ENCODE data around the gene DOCK2. TPM values are rescaled to one million over a fixed set of nuclear protein-coding genes. Genes with fewer than 3 reads are reported as not detected.

DOCK2 gene
- total RNA-seq, 4 donors from 2014 or later, result 3.1 to 3.9 (median 3.3) TPM

- no peak for TF ChIP-seq CTCF (IDR thresholded peaks at IDR 0.05)
- no peak for TF ChIP-seq POLR2A (IDR thresholded peaks at IDR 0.05)
- no peak overlapping the region for H3K4me3 ChIP-seq (ENCODE audit: low read depth, poor library complexity, severe bottlenecking)
- intact Hi-C loops (cut with DNase I; ENCODE audit: low total_unique reads), result no loop called here
- DNase-seq (ENCODE audit: low spot score in 2 of 2), result no peak
These were observed 333.3 kb downstream of the DOCK2 start for GRCh38 chr5:169970339-169970738.

- peak in 1 of 2 donors; percentile 32 for DNase-seq (ENCODE audit: low spot score in 2 of 2)
- WGBS, 2 donors, result 40 to 42% methylated on average over 8 of the region's 8 CpGs
- TF ChIP-seq CTCF (IDR thresholded peaks at IDR 0.05) (no peak), POLR2A (IDR thresholded peaks at IDR 0.05) (no peak)
- no peak overlapping the region for H3K4me3 ChIP-seq (ENCODE audit: low read depth, poor library complexity, severe bottlenecking)
- intact Hi-C loops (cut with DNase I; ENCODE audit: low total_unique reads), result no loop called here
These were observed 334.1 kb downstream of the DOCK2 start for GRCh38 chr5:169970911-169971765.

- DNase-seq (ENCODE audit: low spot score in 2 of 2), result no peak
- intact Hi-C loops (cut with DNase I; ENCODE audit: low total_unique reads), result no loop called here
- no peak overlapping the region for H3K4me3 ChIP-seq (ENCODE audit: low read depth, poor library complexity, severe bottlenecking)
- TF ChIP-seq POLR2A (IDR thresholded peaks at IDR 0.05), result no peak
- no peak for TF ChIP-seq CTCF (IDR thresholded peaks at IDR 0.05)
- 91 to 92% methylated on average over 1 of the region's 1 CpG for WGBS, 2 donors
These were observed 334.7 kb downstream of the DOCK2 start for GRCh38 chr5:169971780-169972179.

GRCh38 chr5:169973056-169973455, 336.0 kb downstream of the DOCK2 start:
- WGBS, 2 donors, result 73 to 82% methylated on average over 3 of the region's 3 CpGs
- no peak for DNase-seq (ENCODE audit: low spot score in 2 of 2)
- no peak for TF ChIP-seq POLR2A (IDR thresholded peaks at IDR 0.05)
- no peak for TF ChIP-seq CTCF (IDR thresholded peaks at IDR 0.05)
- H3K4me3 ChIP-seq (ENCODE audit: low read depth, poor library complexity, severe bottlenecking), result no peak overlapping the region
- intact Hi-C loops (cut with DNase I; ENCODE audit: low total_unique reads), result no loop called here

GRCh38 chr5:169974121-169974770, 337.2 kb downstream of the DOCK2 start:
- no peak for DNase-seq (ENCODE audit: low spot score in 2 of 2)
- no peak overlapping the region for H3K4me3 ChIP-seq (ENCODE audit: low read depth, poor library complexity, severe bottlenecking)
- TF ChIP-seq POLR2A (IDR thresholded peaks at IDR 0.05) (no peak), CTCF (IDR thresholded peaks at IDR 0.05) (no peak)
- 70 to 78% methylated on average over 6 of the region's 6 CpGs for WGBS, 2 donors
- intact Hi-C loops (cut with DNase I; ENCODE audit: low total_unique reads), result no loop called here

Measured in lower leg skin (tissue), 4 donors.